Measurements from ENCODE around the gene CDC27. TPM values are rescaled to one million over a fixed set of nuclear protein-coding genes. Genes with fewer than 3 reads are reported as not detected.

The CDC27 gene
- total RNA-seq, 1 donor from 2014 or later = 76.6 TPM

DNA sequence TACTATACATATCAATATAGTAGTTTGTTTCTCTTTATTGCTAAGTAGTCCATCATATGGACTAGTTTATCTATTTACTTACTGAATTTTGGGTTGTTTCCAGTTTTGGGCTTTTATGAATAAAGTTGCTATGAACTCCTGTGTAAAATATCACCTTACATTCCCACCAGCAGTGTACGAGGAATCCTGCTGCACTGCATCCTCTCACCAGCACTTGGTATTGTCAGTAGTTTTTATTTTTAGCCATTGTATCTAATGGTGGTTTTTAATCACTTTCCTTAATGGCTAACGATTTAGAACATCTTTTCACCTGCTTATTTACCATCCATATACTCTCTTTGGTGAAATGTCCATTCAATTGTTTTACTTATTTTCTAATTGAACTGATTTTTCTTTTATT is 24.0 kb downstream of the CDC27 start:
- ATAC-seq (no peak), DNase-seq (no peak)
- H3K36me3 ChIP-seq = peaks cover 60% of the 10 kb centered on the region
- intact Hi-C loops (cut with DNase I) = no loop called here
- TF ChIP-seq, protein P1, sequence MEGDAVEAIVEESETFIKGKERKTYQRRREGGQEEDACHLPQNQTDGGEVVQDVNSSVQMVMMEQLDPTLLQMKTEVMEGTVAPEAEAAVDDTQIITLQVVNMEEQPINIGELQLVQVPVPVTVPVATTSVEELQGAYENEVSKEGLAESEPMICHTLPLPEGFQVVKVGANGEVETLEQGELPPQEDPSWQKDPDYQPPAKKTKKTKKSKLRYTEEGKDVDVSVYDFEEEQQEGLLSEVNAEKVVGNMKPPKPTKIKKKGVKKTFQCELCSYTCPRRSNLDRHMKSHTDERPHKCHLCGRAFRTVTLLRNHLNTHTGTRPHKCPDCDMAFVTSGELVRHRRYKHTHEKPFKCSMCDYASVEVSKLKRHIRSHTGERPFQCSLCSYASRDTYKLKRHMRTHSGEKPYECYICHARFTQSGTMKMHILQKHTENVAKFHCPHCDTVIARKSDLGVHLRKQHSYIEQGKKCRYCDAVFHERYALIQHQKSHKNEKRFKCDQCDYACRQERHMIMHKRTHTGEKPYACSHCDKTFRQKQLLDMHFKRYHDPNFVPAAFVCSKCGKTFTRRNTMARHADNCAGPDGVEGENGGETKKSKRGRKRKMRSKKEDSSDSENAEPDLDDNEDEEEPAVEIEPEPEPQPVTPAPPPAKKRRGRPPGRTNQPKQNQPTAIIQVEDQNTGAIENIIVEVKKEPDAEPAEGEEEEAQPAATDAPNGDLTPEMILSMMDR (IDR thresholded peaks at IDR 0.05) = no peak
- H3K4me1 ChIP-seq = no peaks in the 10 kb centered on the region
- no peak overlapping the region for H3K27ac ChIP-seq
- no peak overlapping the region for H3K4me3 ChIP-seq
- H3K9me3 ChIP-seq = no peaks in the 10 kb centered on the region
- H3K27me3 ChIP-seq (ENCODE audit: low read depth) = no peaks in the 10 kb centered on the region

DNA sequence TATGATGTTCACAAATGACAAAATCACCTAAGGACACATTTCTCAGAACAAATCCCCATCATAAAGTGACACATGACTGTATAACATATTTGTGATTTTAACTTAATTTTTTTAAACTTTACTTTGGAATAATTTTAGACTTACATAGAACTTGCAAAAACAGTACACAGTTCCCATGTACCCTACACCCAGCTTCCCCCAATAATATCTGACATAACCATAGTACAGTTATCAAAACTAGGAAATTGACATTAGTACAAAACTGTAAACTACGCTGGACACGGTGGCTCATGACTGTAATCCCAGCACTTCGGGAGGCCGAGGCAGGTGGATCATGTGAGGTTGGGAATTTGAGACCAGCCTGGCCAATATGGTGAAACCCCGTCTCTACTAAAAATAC is 24.8 kb downstream of the CDC27 start:
- Histone ChIP-seq H3K4me1 (no peaks in the 10 kb centered on the region), H3K4me3 (no peak overlapping the region), H3K27me3 (ENCODE audit: low read depth) (no peaks in the 10 kb centered on the region), H3K27ac (no peak overlapping the region), H3K36me3 (peaks cover 60% of the 10 kb centered on the region), H3K9me3 (no peaks in the 10 kb centered on the region)
- DNase-seq (no peak), ATAC-seq (no peak)
- intact Hi-C loops (cut with DNase I) = no loop called here
- TF ChIP-seq, protein P1 (IDR thresholded peaks at IDR 0.05) = no peak

DNA sequence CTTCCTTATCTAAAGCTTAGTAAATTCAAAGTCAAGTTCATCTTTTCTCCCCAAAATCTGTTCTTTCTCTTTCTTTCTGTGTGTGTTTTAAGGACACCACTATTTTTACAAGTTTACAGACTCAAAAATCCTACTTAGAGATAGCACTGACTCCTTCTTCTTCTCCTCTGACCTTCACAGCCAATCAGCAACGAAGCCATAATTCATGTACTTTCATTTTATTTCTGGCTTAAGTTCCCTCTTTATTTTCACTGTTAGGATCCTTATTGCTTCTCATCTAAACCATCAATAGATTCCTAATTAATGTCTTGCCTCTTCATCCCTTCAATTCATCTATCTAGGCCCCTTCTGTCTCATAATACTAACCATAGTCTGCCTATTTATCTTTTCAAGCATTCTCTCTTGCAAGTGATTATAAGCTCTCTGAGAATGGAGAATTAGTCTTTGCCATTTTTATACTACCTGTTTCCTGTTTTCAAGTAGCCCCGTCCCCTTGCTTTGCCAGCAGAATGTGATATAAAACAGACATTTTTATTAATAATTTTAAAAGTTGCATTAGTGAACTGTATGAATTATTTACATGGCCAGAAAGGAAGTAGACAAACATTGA is 27.0 kb downstream of the CDC27 start:
- Histone ChIP-seq H3K27ac (no peak overlapping the region), H3K4me3 (no peak overlapping the region), H3K36me3 (peaks cover 56% of the 10 kb centered on the region), H3K9me3 (no peaks in the 10 kb centered on the region), H3K4me1 (no peaks in the 10 kb centered on the region), H3K27me3 (ENCODE audit: low read depth) (no peaks in the 10 kb centered on the region)
- ATAC-seq (no peak), DNase-seq (no peak)
- intact Hi-C loops (cut with DNase I) = no loop called here
- TF ChIP-seq, protein P1 (IDR thresholded peaks at IDR 0.05) = no peak

DNA sequence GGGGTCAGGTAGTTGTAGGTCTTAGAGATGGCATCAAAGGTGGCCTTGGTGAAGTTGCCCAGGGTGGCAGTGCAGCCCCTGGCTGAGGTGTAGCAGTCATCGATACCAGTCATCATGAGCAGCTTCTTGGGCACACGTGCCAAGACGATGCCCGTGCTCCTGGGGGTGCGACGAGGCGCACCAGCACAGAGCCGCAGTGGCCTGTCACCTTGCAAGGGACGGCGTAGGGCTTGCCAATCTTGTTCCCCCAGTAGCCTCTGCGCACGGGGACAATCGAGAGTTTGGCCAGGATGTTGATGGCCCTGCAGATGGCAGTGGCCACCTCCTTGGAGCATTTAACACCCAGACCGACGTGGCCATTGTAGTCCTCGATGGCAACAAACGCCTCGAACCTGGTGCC is 29.8 kb downstream of the CDC27 start:
- Histone ChIP-seq H3K4me1 (no peaks in the 10 kb centered on the region), H3K4me3 (no peak overlapping the region), H3K36me3 (peaks cover 68% of the 10 kb centered on the region), H3K9me3 (no peaks in the 10 kb centered on the region), H3K27ac (no peak overlapping the region), H3K27me3 (ENCODE audit: low read depth) (no peaks in the 10 kb centered on the region)
- ATAC-seq (no peak), DNase-seq (no peak)
- intact Hi-C loops (cut with DNase I) = no loop called here
- TF ChIP-seq, protein P1 (IDR thresholded peaks at IDR 0.05) = no peak

DNA sequence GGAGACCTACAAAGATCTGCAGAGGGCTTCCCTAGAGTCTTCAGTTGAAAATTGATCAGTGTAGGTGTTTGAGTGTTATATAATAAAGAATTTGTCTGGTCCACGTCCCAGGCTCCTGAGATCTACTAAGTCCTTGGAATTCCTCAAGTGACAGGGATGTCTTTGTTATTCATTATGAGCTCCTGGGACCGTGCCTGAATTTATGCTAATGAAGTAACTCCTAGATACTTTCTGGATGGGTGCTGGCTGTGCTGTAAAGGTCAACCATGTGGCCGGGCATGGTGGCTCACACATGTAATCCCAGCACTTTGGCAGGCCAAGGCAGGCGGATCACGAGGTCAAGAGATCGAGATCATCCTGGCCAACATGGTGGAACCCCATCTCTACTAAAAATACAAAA is 43.7 kb downstream of the CDC27 start:
- H3K27ac ChIP-seq = no peak overlapping the region
- H3K36me3 ChIP-seq = peaks cover 88% of the 10 kb centered on the region
- no peaks in the 10 kb centered on the region for H3K4me1 ChIP-seq
- ATAC-seq (no peak), DNase-seq (no peak)
- no peaks in the 10 kb centered on the region for H3K9me3 ChIP-seq
- intact Hi-C loops (cut with DNase I) = no loop called here
- H3K4me3 ChIP-seq = no peak overlapping the region
- no peaks in the 10 kb centered on the region for H3K27me3 ChIP-seq (ENCODE audit: low read depth)
- TF ChIP-seq, protein P1 (IDR thresholded peaks at IDR 0.05) = no peak
